ENCODE measurements around the gene OR51B4.
"Not testable (repeated sequence)": the region's sequence is repeated elsewhere in the genome, so short reads cannot be mapped to it uniquely, and the experiment has no call there.

Gene OR51B4

DNA sequence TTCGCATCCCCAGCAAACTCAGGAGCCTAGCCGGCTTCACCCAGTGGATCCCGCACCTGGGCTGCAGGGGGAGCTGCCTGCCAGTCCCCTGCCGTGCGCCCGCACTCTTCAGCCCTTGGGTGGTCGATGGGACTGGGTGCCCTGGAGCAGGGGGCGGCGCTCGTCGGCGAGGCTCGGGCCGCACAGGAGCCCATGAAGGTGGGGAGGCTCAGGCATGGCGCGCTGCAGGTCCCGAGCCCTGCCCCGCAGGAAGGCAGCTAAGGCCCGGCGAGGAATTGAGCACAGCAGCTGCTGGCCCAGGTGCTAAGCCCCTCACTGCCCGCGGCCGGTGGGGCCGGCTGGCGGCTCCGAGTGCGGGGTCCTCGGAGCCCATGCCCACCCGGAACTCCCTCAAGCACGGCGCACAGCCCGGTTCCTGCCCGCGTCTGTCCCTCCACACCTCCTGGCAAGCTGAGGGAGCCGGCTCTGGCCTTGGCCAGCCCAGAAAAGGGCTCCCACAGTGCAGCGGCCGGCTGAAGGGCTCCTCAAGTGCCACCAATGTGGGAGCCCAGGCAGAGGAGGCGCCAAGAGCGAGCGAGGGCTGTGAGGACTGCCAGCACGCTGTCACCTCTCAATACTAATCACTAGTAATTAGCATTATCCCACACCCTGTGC, 7.3 kb downstream of the OR51B4 start:
- not testable (repeated sequence) for H3K4me3 ChIP-seq (ENCODE audit: low read depth, low read length)

DNA sequence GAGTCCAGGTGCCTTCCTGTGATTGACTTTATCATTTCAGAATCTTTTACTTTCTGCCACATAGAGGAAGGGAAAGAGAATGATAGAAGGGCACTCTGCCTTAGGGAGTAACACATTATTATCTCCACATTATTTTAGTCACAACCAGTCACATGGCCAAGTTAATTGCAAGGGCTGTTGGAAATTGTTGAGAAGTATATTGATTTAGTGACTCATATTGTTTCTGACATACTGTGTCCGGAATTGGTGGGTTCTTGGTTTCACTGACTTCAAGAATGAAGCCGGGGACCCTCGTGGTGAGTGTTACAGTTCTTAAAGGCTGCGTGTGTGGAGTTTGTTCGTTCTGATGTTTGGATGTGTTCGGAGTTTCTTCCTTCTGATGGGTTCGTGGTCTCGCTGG, 8.7 kb downstream of the OR51B4 start:
- H3K4me3 ChIP-seq (ENCODE audit: low read depth, low read length): no peak overlapping the region

DNA sequence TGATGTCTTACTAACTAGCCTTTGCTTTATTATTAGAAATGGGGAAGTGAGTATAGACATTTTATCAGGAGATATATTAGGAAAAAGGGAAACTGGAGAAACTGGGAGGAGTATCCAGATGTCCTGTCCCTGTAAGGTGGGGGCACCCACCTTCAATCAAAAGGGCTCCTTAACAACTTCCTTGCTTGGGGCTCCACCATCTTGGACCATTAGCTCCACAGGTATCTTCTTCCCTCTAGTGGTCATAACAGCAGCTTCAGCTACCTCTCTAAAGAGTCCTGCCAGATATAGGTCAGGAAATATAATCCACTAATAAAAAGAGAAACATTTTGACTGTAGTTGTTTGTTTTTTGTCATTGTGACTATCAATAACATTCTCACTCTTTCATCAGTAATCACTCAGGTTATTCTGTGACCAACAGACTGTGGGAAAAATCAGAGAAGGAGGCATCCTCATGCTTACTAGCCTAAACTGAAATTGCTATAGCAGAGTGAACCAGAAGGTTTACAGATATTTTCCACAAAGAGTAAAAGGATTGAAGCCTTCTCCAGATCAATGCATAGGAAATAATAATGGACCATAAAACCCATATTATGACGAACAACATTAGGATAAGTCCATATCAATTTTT, 10.4 kb downstream of the OR51B4 start:
- no peak overlapping the region for H3K4me3 ChIP-seq (ENCODE audit: low read depth, low read length)

DNA sequence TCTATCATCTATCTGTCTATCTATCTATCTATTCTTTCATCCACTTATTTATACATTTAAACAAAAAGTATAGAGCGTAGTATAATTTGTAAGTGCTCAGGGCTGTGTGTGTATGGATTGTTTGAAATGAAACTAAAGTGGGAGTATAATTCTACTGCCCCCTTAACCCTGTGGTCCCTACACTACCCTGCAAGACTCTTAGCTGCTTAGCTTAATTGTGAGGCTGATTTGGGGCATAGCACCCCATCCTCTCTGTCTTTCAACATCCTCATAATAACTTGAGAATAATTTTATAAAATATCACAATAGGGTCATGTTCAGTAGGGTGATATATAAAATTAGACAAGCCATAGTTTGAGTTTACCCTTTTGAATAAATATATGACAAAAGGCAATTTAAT, 11.6 kb downstream of the OR51B4 start:
- H3K4me3 ChIP-seq (ENCODE audit: low read depth, low read length): no peak overlapping the region

DNA sequence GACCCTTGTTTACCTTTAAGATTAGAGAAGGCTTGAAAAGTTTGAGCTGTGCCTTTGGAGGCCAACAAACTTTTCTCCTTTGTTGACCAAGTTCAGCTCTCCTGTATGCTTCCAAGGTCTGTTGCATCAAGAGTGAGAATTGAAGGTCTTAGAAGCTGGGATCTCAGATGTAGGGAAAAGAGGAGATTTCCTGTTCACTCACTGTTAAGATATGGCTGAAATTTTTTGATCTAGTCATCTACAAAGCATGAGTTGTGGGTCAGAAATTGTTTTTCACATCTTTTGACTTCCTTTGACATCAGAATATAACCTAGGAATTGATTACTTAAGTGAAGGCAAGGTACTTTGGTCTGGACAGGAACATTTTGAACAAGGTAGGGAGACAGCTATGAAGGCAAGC, 12.1 kb downstream of the OR51B4 start:
- H3K4me3 ChIP-seq (ENCODE audit: low read depth, low read length): no peak overlapping the region

DNA sequence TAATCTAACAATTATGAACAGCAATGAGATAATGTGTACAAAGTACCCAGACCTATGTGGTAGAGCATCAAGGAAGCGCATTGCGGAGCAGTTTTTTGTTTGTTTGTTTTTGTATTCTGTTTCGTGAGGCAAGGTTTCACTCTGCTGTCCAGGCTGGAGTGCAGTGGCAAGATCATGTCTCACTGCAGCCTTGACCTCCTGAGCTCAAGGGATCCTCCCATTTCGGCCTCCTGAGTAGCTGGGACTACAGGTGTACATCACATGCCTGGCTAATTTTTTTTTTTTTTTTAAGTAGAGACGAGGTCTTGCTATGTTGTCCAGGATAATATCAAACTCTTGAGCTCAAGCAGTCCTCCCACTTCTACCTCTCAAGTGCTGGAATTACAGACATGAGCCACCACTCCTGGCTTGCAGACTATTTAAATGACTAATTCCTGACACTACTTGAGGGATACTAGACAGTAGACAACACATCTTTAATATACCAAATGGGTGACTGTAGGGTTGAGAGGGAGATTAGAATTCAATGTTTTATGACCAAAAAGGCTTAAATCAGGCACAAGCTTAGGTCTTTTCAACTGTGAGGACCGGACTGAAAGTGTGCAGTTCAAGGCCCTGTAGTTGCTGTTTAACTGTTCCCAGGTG, 12.7 kb downstream of the OR51B4 start:
- no peak overlapping the region for H3K4me3 ChIP-seq (ENCODE audit: low read depth, low read length)

DNA sequence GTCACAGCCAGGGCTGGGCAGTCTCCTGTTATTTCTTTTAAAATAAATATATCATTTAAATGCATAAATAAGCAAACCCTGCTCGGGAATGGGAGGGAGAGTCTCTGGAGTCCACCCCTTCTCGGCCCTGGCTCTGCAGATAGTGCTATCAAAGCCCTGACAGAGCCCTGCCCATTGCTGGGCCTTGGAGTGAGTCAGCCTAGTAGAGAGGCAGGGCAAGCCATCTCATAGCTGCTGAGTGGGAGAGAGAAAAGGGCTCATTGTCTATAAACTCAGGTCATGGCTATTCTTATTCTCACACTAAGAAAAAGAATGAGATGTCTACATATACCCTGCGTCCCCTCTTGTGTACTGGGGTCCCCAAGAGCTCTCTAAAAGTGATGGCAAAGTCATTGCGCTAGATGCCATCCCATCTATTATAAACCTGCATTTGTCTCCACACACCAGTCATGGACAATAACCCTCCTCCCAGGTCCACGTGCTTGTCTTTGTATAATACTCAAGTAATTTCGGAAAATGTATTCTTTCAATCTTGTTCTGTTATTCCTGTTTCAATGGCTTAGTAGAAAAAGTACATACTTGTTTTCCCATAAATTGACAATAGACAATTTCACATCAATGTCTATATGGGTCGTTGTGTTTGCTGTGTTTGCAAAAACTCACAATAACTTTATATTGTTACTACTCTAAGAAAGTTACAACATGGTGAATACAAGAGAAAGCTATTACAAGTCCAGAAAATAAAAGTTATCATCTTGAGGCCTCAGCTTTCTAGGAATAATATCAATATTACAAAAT, 13.4 kb downstream of the OR51B4 start:
- H3K4me3 ChIP-seq (ENCODE audit: low read depth, low read length): no peak overlapping the region

DNA sequence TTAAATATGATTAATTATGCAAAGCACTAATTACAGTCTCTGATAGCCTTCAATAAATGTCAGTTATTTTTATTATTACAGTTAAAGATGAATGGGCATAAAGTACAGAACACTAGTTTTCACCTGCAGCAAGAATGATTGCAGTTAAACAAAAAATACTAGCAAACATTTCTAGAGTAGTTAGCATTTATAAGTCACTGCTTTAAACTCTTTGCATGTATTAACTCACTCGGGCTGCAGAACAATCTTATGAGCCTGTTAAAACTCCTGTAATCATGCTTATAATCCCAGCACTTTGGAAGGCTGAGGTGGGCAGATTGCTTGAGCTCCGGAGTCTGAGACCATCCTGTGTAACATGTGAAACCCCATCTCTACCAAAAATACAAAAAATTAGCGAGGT, 14.8 kb downstream of the OR51B4 start:
- no peak overlapping the region for H3K4me3 ChIP-seq (ENCODE audit: low read depth, low read length)

DNA sequence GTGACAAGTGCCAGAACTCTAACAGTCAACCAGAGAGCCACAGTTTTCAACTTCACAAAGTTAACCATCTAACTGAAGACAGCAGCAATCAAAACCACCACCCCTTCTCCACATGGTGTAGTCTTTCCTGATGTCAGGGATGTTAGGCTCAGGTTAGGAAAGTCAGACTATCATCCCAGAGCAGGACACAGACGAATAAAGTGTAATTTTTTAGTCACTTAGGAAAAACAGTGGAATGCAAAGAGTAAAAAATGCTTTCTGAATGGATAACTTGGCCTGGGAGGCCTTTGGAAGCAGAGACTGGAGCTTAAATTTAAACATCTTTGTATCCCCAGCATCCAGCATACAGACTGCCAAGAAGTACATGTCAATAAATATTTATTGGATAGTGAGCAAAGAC, 15.4 kb downstream of the OR51B4 start:
- no peak overlapping the region for H3K4me3 ChIP-seq (ENCODE audit: low read depth, low read length)

DNA sequence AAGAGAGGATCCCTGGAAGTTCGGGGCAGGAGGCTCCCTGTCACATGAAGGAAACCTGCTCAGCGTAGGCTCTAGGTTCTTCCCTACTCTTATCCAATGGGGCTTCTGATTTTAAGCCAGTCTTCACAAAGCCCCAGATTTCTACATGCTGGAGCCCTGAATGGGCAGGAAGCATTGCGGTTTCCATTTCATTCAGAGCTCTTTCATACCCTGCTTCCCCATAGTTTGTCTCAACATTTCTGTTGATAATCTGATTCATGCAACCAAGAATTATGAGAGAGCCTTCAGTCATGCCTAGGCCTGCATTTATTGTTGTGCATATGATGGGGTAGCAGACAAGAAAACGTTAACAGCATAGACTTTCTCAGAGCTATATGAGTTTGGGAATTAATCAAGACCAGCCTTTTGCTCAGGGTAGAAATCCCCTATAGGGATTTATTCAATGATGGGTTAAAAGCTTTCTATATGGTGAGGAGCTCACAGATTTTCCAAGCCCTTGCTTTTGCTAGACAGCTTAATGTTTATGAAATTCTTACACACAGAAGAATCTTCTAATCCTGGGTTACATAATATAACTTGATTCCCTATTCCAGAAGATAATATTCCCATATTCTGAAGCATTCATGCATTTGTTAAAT, 15.9 kb downstream of the OR51B4 start:
- no peak overlapping the region for H3K4me3 ChIP-seq (ENCODE audit: low read depth, low read length)

DNA sequence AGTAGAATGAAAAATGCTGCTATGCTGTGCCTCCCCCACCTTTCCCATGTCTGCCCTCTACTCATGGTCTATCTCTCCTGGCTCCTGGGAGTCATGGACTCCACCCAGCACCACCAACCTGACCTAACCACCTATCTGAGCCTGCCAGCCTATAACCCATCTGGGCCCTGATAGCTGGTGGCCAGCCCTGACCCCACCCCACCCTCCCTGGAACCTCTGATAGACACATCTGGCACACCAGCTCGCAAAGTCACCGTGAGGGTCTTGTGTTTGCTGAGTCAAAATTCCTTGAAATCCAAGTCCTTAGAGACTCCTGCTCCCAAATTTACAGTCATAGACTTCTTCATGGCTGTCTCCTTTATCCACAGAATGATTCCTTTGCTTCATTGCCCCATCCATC, 17.1 kb downstream of the OR51B4 start:
- H3K4me3 ChIP-seq (ENCODE audit: low read depth, low read length): no peak overlapping the region

DNA sequence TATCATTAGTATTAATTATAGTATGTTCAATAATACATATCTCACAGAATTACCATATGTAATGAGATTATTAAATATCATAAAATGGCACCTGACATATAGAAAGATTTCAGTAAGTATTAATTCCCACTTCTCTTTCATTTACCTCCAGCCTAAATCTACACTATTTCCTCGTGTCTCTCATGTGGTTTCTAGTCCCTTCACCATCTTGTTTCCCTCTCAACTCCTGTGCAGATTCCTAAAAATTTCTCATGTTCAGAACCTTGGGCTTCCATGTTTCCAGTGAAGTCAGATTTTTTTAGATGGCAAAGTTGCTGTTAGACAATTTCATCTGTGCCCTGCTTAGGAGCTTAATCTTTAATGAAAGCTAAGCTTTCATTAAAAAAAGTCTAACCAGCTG, 17.9 kb downstream of the OR51B4 start:
- H3K4me3 ChIP-seq (ENCODE audit: low read depth, low read length): no peak overlapping the region

DNA sequence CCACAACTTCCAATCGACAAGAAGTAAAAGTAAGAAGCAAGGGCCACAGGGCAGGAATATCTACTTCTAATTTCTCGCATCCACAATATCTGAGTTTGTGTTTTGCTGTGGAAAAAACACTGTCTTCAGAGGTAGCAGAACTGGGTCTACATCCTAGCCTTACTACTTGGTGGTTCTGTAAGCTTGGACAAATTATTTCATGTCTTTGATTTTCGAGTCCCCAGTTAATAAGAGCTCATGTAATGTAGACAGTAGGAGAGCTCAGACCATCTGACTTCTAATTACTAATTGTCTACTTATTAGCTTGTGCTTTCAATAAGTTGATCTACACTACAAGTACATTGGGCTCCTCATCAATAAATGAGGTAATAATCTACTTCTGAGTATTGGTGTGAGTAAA, 18.7 kb downstream of the OR51B4 start:
- no peak overlapping the region for H3K4me3 ChIP-seq (ENCODE audit: low read depth, low read length)

DNA sequence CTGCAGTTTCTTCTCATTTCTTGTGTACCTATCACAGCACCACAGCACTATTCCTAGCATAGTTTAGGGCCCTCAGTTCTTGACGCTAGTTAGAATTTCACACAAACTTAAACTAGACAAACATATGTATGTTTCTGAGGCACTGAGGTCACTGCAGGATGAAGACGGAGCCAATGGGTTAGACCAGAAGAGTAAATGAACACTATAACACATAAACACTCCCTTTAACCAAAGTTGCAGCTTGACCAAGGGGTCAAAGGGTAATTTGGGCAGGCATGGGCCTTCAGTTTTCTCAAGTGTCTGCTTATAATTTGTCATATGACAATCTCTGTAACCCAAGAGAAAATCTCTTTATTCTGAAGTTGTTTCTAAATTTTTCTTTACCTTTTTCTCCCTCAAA, 19.1 kb downstream of the OR51B4 start:
- H3K4me3 ChIP-seq (ENCODE audit: low read depth, low read length): no peak overlapping the region

DNA sequence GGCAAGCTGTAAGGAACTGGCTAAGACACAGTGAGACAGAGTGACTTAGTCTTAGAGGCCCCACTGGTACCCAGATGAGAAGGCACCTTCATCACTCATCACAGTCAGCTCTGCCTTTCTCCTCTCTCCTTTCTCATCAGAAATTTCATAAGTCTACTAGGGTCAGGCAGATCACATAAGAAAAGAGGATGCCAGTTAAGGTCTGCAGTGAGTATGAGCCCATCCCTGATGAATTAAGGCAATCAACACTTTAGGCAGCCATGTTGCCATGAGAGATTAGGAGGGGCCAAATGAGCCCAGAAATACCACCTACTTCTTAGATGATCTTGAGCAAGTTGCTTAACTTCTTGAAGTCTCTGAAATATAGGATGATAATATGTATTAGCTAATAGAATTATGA, 20.1 kb downstream of the OR51B4 start:
- H3K4me3 ChIP-seq (ENCODE audit: low read depth, low read length): no peak overlapping the region

DNA sequence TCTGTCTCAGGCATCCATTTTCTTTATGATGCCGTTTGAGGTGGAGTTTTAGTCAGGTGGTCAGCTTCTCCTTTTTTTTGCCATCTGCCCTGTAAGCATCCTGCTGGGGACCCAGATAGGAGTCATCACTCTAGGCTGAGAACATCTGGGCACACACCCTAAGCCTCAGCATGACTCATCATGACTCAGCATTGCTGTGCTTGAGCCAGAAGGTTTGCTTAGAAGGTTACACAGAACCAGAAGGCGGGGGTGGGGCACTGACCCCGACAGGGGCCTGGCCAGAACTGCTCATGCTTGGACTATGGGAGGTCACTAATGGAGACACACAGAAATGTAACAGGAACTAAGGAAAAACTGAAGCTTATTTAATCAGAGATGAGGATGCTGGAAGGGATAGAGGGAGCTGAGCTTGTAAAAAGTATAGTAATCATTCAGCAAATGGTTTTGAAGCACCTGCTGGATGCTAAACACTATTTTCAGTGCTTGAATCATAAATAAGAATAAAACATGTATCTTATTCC, 21.1 kb downstream of the OR51B4 start:
- H3K4me3 ChIP-seq (ENCODE audit: low read depth, low read length): no peak overlapping the region

DNA sequence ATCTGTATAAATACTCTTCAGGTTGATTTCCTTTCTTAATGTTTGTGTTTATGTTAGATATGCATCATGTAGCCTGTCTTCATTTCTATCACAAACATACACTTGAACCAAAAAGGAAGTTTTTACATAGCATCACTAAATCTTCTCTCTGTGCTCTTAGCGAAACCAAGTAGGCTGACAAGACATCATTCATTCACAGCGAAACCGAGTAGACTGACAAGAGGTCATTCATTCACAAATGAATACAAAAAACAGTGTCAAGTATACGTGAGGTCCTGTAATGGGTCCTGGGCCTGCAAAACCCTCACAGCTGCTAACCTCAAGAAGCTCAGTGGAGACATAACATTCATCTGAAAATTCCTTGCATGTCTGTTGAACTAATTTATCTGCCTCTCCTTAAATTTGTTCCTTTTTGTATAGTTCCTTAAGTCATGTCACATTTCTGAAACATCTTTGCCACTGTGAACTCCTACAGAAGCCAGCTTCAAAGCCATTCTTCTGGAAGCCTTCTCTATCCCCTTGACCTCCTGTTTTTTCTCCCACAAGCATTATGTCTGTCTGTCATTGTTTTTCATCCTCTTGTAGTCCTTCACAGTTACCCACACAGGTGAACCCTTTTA, 22.2 kb downstream of the OR51B4 start:
- no peak overlapping the region for H3K4me3 ChIP-seq (ENCODE audit: low read depth, low read length)

DNA sequence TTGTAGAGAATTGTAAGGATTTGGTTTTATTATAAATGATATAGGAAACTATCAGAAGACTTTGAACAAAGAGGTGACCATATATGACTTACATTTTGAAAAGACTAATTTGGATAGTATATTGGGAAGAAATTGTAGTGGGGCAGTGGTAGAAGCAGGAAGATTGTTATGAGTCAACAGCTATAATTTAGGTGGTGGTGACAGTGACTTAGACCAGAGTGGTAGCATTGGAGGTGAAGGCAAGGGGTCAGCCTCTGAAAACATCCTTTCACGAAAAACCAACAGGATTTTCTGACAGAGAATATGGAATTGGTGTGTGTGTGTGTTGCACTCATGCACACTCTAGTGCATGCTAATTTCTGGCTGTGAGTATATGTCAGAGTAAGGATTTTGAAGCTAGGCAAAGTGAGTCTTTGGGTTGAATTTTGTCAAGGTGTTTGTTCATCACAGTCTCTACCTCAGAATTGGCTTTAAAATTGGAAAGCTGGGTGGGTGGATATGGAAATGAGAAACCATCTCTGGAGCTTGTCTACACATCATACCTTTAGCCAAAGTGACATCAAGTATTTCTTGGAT, 23.9 kb downstream of the OR51B4 start:
- H3K4me3 ChIP-seq (ENCODE audit: low read depth, low read length): no peak overlapping the region

DNA sequence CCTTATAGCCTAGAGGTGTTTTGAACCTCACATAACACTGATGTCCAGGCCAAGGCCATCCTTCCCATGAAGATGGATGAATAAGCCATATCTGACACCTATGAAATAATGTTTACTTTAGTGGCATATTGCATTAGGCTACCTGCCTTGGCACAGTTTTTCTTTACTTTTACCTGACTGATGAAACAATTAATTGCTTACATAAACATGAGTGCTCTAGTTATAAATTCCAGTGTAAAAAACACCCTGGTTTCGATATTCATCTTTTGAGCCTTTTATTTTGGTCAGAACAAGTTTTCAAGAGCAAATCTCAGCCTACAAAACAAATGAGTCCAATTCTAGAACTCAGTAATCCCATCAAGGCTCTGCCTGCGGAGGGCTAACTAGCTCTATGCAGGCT, 25.0 kb downstream of the OR51B4 start:
- no peak overlapping the region for H3K4me3 ChIP-seq (ENCODE audit: low read depth, low read length)

DNA sequence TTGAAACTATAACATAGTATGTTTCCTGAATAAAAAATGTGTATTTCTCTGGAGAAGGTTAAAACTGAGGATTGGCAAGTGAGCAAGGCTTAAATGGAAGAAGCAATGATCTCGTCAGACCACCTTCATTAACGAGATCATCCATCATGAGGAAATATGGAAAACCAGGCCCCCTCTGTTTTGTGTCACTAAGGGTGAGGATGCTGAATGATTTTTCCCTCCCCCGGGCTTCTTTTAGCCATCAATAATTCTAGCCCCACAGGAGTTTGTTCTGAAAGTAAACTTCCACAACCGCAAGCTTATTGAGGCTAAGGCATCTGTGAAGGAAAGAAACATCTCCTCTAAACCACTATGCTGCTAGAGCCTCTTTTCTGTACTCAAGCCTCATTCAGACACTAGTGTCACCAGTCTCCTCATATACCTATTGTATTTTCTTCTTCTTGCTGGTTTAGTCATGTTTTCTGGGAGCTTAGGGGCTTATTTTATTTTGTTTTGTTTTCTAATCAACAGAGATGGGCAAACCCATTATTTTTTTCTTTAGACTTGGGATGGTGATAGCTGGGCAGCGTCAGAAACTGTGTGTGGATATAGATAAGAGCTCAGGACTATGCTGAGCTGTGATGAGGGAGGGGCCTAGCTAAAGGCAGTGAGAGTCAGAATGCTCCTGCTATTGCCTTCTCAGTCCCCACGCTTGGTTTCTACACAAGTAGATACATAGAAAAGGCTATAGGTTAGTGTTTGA, 26.2 kb downstream of the OR51B4 start:
- no peak overlapping the region for H3K4me3 ChIP-seq (ENCODE audit: low read depth, low read length)

Data from iPS-11a (cell line).